Tibial artery (tissue), 4 donors: ENCODE data around the gene RELCH.

Experiments used
- DNase-seq, 2 donors: peaks; one replicate each; pipeline ENCODE4 v3.0.0-alpha.2; 2019
- H3K27ac ChIP-seq, 2 donors: fragments of 200-600 bp; sonication (generic) in 1 of 2; 1 replicate in 1 of 2; 2 replicates in 1 of 2; pipeline ENCODE4 v1.5.1; 2018 to 2019; ENCODE audit warnings: mild to moderate bottlenecking in 1 of 2
- H3K27me3 ChIP-seq, 2 donors: fragments of 200-600 bp; sonication (generic) in 1 of 2; one replicate each; pipeline versions ENCODE4 v1.5.1 to v1.6.0; 2016 to 2019
- H3K36me3 ChIP-seq, 3 donors: fragments of 200-600 bp; sonication (generic) in 2 of 3; one replicate each; pipeline ENCODE4 v1.5.1; 2016 to 2019; ENCODE audit warnings: mild to moderate bottlenecking in 2 of 3
- H3K4me1 ChIP-seq, 4 donors: fragments of 200-600 bp; sonication (generic) in 2 of 4; 1 replicate in 3 of 4; 2 replicates in 1 of 4; pipeline ENCODE4 v1.5.1; 2016 to 2019
- H3K4me3 ChIP-seq, 2 donors: fragments of 200-600 bp; sonication (generic) in 1 of 2; 1 replicate in 1 of 2; 2 replicates in 1 of 2; pipeline ENCODE4 v1.5.1; 2018 to 2019; ENCODE audit warnings: mild to moderate bottlenecking in 2 of 2
- H3K9me3 ChIP-seq, 3 donors: fragments of 200-600 bp; sonication (generic) in 1 of 3; one replicate each; pipeline ENCODE4 v1.5.1; 2016 to 2019
- intact Hi-C: fragments of 100-400 bp; cut with DNase I; formaldehyde crosslinking; loops from one replicate; pipeline ENCODE4 v1.15.0; 2023; ENCODE audit warnings: low total_unique reads
- TF ChIP-seq, protein P1 (sequence below), 2 experiments: fragments of 200-600 bp in 1 of 2; fragments of 450-650 bp in 1 of 2; IDR thresholded peaks; one replicate each; pipeline ENCODE4 v1.5.1; 2017 to 2019; ENCODE audit warnings: antibody characterized with exemption in 2 of 2, mild to moderate bottlenecking in 1 of 2, moderate library complexity in 1 of 2

RELCH gene

GRCh38 chr18:62332431-62332830 is 145.4 kb downstream of the RELCH start:
- Histone ChIP-seq H3K4me1 (peaks cover 0 to 11% (median 1%) of the 10 kb centered on the region in 4 donors), H3K4me3 (no peak overlapping the region), H3K27me3 (peaks cover 0 to 43% of the 10 kb centered on the region in 2 donors), H3K36me3 (no peaks in the 10 kb centered on the region), H3K27ac (no peak overlapping the region), H3K9me3 (no peaks in the 10 kb centered on the region)
- DNase-seq = no peak
- TF ChIP-seq, protein P1, sequence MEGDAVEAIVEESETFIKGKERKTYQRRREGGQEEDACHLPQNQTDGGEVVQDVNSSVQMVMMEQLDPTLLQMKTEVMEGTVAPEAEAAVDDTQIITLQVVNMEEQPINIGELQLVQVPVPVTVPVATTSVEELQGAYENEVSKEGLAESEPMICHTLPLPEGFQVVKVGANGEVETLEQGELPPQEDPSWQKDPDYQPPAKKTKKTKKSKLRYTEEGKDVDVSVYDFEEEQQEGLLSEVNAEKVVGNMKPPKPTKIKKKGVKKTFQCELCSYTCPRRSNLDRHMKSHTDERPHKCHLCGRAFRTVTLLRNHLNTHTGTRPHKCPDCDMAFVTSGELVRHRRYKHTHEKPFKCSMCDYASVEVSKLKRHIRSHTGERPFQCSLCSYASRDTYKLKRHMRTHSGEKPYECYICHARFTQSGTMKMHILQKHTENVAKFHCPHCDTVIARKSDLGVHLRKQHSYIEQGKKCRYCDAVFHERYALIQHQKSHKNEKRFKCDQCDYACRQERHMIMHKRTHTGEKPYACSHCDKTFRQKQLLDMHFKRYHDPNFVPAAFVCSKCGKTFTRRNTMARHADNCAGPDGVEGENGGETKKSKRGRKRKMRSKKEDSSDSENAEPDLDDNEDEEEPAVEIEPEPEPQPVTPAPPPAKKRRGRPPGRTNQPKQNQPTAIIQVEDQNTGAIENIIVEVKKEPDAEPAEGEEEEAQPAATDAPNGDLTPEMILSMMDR (IDR thresholded peaks at IDR 0.05) = no peak
- intact Hi-C loops = no loop called here

- intact Hi-C loops = no loop called here
- peaks cover 0 to 36% of the 10 kb centered on the region in 2 donors for H3K27me3 ChIP-seq
- DNase-seq = no peak
- H3K9me3 ChIP-seq = no peaks in the 10 kb centered on the region
- H3K36me3 ChIP-seq = no peaks in the 10 kb centered on the region
- no peak overlapping the region for H3K4me3 ChIP-seq
- H3K27ac ChIP-seq = no peak overlapping the region
- peaks cover 0 to 10% (median 0%) of the 10 kb centered on the region in 4 donors for H3K4me1 ChIP-seq
- TF ChIP-seq, protein P1 (IDR thresholded peaks at IDR 0.05) = no peak
Observed at GRCh38 chr18:62332964-62333695, 146.1 kb downstream of the RELCH start.

GRCh38 chr18:62334120-62334519 is 147.1 kb downstream of the RELCH start:
- Histone ChIP-seq H3K27ac (no peak overlapping the region), H3K36me3 (no peaks in the 10 kb centered on the region), H3K4me3 (no peak overlapping the region), H3K27me3 (peaks cover 0 to 27% of the 10 kb centered on the region in 2 donors), H3K4me1 (peaks cover 0 to 10% (median 0%) of the 10 kb centered on the region in 4 donors), H3K9me3 (no peaks in the 10 kb centered on the region)
- no peak for DNase-seq
- intact Hi-C loops = no loop called here
- TF ChIP-seq, protein P1 (IDR thresholded peaks at IDR 0.05) = no peak

- Histone ChIP-seq H3K4me1 (no peaks in the 10 kb centered on the region), H3K9me3 (no peaks in the 10 kb centered on the region), H3K27ac (no peak overlapping the region), H3K36me3 (no peaks in the 10 kb centered on the region), H3K4me3 (no peak overlapping the region), H3K27me3 (peaks cover 0 to 14% of the 10 kb centered on the region in 2 donors)
- intact Hi-C loops = no loop called here
- DNase-seq = no peak
- TF ChIP-seq, protein P1 (IDR thresholded peaks at IDR 0.05) = no peak
Observed at GRCh38 chr18:62335494-62335893, 148.4 kb downstream of the RELCH start.

- Histone ChIP-seq H3K9me3 (no peaks in the 10 kb centered on the region), H3K4me1 (no peaks in the 10 kb centered on the region), H3K27me3 (peaks cover 0 to 5% of the 10 kb centered on the region in 2 donors), H3K4me3 (no peak overlapping the region), H3K36me3 (no peaks in the 10 kb centered on the region), H3K27ac (no peak overlapping the region)
- intact Hi-C loops = no loop called here
- TF ChIP-seq, protein P1 (IDR thresholded peaks at IDR 0.05) = no peak
- no peak for DNase-seq
Observed at GRCh38 chr18:62336618-62337017, 149.6 kb downstream of the RELCH start.
